Left lung (tissue), 10 donors: ENCODE data around the gene TCF12. TPM values are rescaled to one million over a fixed set of nuclear protein-coding genes. Genes with fewer than 3 reads are reported as not detected.

ENCODE experiments used
- ATAC-seq: fragments of 200-7000 bp; cut with Tn5 transposase; one replicate; pipeline ENCODE4 v1.9.1; 2020; ENCODE audit warnings: moderate library complexity
- DNase-seq, 4 donors: peaks; one replicate each; pipeline ENCODE4 v3.0.0-alpha.2; 2013 to 2020
- H3K27ac ChIP-seq, 2 donors: fragments of 200-600 bp; sonication (generic) in 1 of 2; one replicate each; pipeline versions ENCODE4 v1.5.0 to v1.8.0; 2020 to 2021
- H3K27me3 ChIP-seq, 2 donors: fragments of 200-600 bp; sonication (generic) in 1 of 2; one replicate each; pipeline versions ENCODE4 v1.5.0 to v1.8.0; 2020 to 2021
- H3K36me3 ChIP-seq, 2 donors: fragments of 200-600 bp; sonication (generic) in 1 of 2; one replicate each; pipeline versions ENCODE4 v1.5.0 to v1.8.0; 2020 to 2021
- H3K4me1 ChIP-seq, 2 donors: fragments of 200-600 bp; one replicate each; pipeline ENCODE4 v1.8.0; 2021
- H3K4me3 ChIP-seq, 2 donors: fragments of 200-600 bp; sonication (generic) in 1 of 2; one replicate each; pipeline versions ENCODE4 v1.5.0 to v1.8.0; 2020 to 2021; ENCODE audit warnings: mild to moderate bottlenecking in 1 of 2
- H3K9me3 ChIP-seq, 2 donors: fragments of 200-600 bp; sonication (generic) in 1 of 2; one replicate each; pipeline versions ENCODE4 v1.5.0 to v1.8.0; 2020 to 2021
- CTCF ChIP-seq, 2 donors: fragments of 200-600 bp; sonication (generic) in 1 of 2; IDR thresholded peaks; one replicate each; pipeline versions ENCODE4 v1.5.0 to v1.8.0; 2021; ENCODE audit warnings: antibody characterized with exemption in 2 of 2
- intact Hi-C, 2 donors: fragments of 100-400 bp; cut with DNase I; formaldehyde crosslinking; loops; one replicate each; pipeline versions ENCODE4 v1.11.2 to v1.14.2; 2022
- polyA plus RNA-seq, 6 donors: library from polyadenylated mRNA; unstranded; fragments of 120-200 nt; gene quantifications; one replicate each; pipeline ENCODE4 v1.2.1, GENCODE V29; 2013; ENCODE audit not compliant: insufficient read length in 6 of 6
- total RNA-seq, 2 donors: library from RNA; stranded (reverse); fragmentation: NEBNext Ultra II Directional; extraction: Animal tissue kit (Norgen Biotek cat#: 25700); gene quantifications; one replicate each; pipeline ENCODE4 v1.2.1, GENCODE V29; 2021
- donor health status: DM: no; HTN: yes; CAD: no.
- donor health status: DM: no; HTN: no; CAD: no.

TCF12 gene
- total and polyA plus RNA-seq, 8 donors = 106 to 148 (median 130) TPM

GRCh38 chr15:57124036-57124435 lies 205.6 kb downstream of the TCF12 start:
- Histone ChIP-seq H3K36me3 (no peaks in the 10 kb centered on the region), H3K27me3 (no peaks in the 10 kb centered on the region), H3K4me1 (peaks cover 7% of the 10 kb centered on the region in 2 donors), H3K9me3 (no peaks in the 10 kb centered on the region), H3K4me3 (no peak overlapping the region), H3K27ac (no peak overlapping the region)
- no peak for TF ChIP-seq CTCF (IDR thresholded peaks at IDR 0.05)
- DNase-seq = no peak
- ATAC-seq = no peak
- intact Hi-C loops = no loop called here

GRCh38 chr15:57129064-57129463 lies 210.6 kb downstream of the TCF12 start:
- Histone ChIP-seq H3K27me3 (no peaks in the 10 kb centered on the region), H3K9me3 (no peaks in the 10 kb centered on the region), H3K27ac (no peak overlapping the region), H3K4me3 (no peak overlapping the region), H3K4me1 (peaks cover 3 to 6% of the 10 kb centered on the region in 2 donors), H3K36me3 (no peaks in the 10 kb centered on the region)
- no peak for ATAC-seq
- intact Hi-C loops = no loop called here
- DNase-seq = no peak
- TF ChIP-seq CTCF (IDR thresholded peaks at IDR 0.05) = no peak

GRCh38 chr15:57130956-57131355 lies 212.5 kb downstream of the TCF12 start:
- no peak for TF ChIP-seq CTCF (IDR thresholded peaks at IDR 0.05)
- intact Hi-C loops = no loop called here
- no peak for ATAC-seq

GRCh38 chr15:57133127-57133968 lies 214.9 kb downstream of the TCF12 start:
- no peaks in the 10 kb centered on the region for H3K36me3 ChIP-seq
- intact Hi-C loops = no loop called here
- H3K4me3 ChIP-seq = no peak overlapping the region
- ATAC-seq (no peak), DNase-seq (no peak)
- peak overlapping the region in 1 of 2 donors; percentile 9 for H3K27ac ChIP-seq
- no peaks in the 10 kb centered on the region for H3K9me3 ChIP-seq
- TF ChIP-seq CTCF (IDR thresholded peaks at IDR 0.05) = no peak
- peaks cover 13 to 29% of the 10 kb centered on the region in 2 donors for H3K4me1 ChIP-seq
- H3K27me3 ChIP-seq = no peaks in the 10 kb centered on the region

More at GRCh38 chr15:57130956-57131355, 212.5 kb downstream of the TCF12 start:
- H3K36me3 ChIP-seq = no peaks in the 10 kb centered on the region
- no peaks in the 10 kb centered on the region for H3K9me3 ChIP-seq
- H3K4me3 ChIP-seq = no peak overlapping the region
- H3K27ac ChIP-seq = no peak overlapping the region
- H3K4me1 ChIP-seq = peaks cover 13 to 24% of the 10 kb centered on the region in 2 donors
- no peaks in the 10 kb centered on the region for H3K27me3 ChIP-seq
- no peak for DNase-seq

- intact Hi-C loops = no loop called here
- ATAC-seq = no peak
These were observed 215.7 kb downstream of the TCF12 start for GRCh38 chr15:57134071-57134605.

More at GRCh38 chr15:57134071-57134605, 215.7 kb downstream of the TCF12 start:
- no peak for DNase-seq
- H3K36me3 ChIP-seq = no peaks in the 10 kb centered on the region
- no peak overlapping the region for H3K27ac ChIP-seq
- no peaks in the 10 kb centered on the region for H3K27me3 ChIP-seq
- H3K4me1 ChIP-seq = peaks cover 13 to 29% of the 10 kb centered on the region in 2 donors
- no peaks in the 10 kb centered on the region for H3K9me3 ChIP-seq
- no peak for TF ChIP-seq CTCF (IDR thresholded peaks at IDR 0.05)
- no peak overlapping the region for H3K4me3 ChIP-seq
